GM18870 (cell line): Measurements from ENCODE around the gene TUBB.
"Not testable (repeated sequence)": the region's sequence is repeated elsewhere in the genome, so short reads cannot be mapped to it uniquely, and the experiment has no call there.

Experiments
- ATAC-seq: cut with Tn5 transposase; IDR thresholded peaks from one replicate; pipeline ENCODE4 v1.9.1; 2021; ENCODE audit warnings: moderate library complexity; ENCODE audit not compliant: unreplicated experiment

Gene TUBB

DNA sequence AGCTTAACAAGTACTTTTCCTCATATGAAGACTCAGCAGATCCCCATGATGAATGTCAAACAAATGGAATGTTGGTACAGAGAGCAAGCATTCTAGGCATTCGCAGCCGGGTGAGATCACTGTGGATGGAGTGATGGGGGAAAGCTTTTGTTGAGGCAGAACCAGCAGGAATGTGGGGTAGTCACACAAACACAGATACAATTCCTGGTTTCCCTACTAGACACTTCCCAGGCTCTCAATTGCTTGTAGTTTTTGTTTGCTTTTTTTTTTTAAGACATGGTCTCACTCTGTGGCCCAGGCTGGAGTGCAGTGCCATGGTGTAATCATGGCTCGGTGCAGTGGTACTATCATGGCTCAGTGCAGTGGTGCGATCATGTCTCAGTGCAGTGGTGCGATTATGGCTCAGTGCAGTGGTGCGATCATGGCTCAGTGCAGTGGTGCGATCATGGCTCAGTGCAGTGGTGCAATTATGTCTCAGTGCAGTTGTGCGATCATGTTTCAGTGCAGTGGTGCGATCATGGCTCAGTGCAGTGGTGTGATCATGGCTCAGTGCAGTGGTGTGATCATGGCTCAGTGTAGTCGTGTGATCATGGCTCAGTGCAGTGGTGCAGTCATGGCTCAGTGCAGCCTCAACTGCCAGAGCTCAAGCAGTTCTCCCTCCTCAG, 39.6 kb downstream of the TUBB start:
- ATAC-seq, result no peak

- ATAC-seq, result no peak
Observed at GRCh38 chr6:30760549-30760948, 40.4 kb downstream of the TUBB start.

- ATAC-seq, result no peak
Observed at GRCh38 chr6:30761791-30762429, 41.8 kb downstream of the TUBB start.

DNA sequence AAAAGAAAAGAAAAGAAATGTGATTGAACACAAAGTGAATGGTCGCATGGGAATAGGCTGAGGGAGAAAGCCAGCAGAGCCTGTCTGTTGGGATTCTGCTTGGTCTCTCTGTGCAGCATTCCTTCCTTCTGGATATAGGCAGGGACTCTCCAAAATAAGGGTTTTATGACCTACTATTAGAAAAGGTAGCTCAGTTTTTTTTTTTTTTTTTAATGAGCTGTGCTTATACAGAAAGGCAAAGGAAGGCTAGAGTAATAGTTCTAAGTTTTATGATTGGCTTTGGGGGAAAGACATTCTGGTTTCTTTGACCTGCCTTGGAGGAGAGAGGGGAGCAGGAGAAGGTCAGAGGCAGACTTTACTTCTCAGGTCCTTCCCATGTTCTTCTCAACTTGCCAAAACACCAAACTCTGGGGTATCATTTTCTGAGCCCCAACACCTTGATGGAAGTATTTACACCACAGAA, 43.0 kb downstream of the TUBB start:
- ATAC-seq, result no peak

DNA sequence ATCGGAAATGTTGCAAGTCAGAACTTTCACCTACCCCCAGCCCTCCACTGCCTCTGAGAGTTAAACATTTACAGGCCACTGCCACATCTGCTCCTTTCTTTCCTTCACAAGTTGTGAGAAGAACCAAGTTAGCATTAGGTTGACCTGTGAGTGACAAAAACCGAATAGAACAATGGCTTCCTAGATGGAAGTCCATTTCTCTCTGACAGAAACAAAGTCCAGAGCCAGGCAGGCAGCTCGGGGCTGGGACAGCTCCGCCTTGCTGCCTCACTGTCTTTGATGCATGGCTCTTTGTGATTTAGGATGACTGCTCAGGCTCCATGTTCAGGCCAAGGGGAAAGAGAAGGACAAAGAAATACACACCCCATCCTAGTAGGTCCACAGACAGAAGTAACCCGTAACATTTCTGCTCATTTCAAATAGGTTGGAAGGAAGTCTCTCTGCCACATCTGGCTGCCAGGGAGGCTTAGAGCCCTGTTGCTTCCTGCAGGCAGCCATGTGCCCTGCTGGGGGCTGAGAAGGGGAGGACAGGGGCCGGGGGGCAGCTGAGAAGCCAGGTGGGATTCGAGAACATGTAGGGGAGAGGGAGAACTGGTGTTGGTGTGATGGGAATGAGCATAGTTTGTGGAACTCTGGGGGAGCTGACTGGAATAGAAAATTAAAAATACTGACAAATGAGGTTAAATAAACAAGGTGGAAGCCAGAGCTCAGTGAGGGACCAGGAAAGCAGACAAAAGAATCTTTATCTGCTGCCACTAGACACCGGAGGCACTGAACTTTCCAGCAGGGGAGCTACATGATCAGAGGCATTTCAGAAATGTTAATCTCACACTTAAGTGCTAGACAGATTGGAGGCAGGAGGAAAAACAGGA, 43.7 kb downstream of the TUBB start:
- no peak for ATAC-seq

DNA sequence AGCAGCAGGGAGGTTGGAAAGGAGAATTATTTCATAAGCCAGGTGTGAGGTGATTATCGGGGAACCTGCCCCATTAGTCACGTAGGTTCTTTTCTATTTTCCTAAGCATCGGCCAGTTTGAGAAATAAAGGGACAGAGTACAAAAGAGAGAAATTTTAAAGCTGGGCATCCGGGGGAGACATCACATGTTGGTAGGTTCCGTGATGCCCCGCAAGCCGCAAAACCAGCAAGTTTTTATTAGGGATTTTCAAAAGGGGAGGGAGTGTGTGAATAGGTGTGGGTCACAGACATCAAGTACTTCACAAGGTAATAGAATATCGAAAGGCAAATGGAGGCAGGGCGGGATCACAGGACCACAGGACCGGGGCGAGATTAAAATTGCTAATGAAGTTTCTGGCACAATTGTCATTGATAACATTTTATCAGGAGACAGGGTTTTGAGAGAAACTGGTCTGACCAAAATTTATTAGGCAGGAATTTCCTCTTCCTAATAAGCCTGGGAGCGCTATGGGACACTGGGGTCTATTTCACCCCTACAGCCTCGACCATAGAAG, 44.4 kb downstream of the TUBB start:
- not testable (repeated sequence) for ATAC-seq

- not testable (repeated sequence) for ATAC-seq
Observed at GRCh38 chr6:30765495-30765894, 45.3 kb downstream of the TUBB start.

GRCh38 chr6:30766461-30767157, 46.5 kb downstream of the TUBB start:
- no peak for ATAC-seq

- ATAC-seq, result peak; percentile 46
Observed at GRCh38 chr6:30767158-30767943, 47.2 kb downstream of the TUBB start.

DNA sequence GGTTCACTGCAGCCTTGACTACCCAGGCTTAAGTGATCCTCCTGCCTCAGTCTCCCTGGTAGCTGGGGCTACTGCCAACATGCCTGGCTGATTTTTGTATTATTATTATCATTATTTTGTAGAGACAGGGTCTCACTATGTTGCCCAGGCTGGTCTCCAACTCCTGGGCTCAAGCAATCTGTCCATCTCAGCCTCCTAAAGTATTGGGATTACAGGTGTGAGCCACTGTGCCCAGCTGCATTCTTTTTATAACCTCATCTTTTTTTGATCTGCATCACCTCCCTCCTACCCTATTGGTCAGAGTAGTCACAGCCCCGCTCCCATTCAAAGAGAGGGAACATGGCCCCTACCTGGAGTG, 47.8 kb downstream of the TUBB start:
- no peak for ATAC-seq

- no peak for ATAC-seq
Observed at GRCh38 chr6:30768634-30769087, 48.5 kb downstream of the TUBB start.

GRCh38 chr6:30769088-30769852, 49.1 kb downstream of the TUBB start:
- no peak for ATAC-seq

DNA sequence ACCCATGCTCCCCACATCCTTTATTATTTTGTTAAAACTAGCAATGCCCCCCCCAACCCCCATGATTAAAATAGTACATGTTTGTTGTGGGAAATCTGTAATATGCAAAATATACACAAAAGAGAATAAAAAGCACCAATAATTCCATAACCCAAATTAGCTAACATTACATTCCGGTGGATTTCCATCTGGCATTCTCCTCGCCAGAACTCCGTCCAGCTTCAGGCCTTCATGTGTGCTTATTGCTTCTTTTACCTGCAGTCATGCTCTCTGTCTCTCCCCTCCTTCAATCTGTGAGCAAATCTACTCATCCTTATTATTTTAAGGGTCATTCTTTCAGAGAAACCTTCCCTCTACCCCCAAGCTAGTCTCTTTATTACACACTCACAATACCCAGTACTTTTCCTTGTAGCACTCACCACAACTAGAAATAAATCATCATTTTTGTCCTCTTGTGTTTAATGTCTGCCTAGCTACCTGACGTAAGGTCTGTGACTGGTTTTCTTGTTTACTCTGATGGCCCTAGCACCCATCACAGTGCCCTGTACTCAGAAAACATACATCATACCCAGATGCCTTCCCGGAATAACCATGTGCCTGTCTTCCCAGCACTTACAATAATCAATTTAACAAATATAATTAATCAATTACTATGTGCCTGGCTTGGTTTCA, 49.8 kb downstream of the TUBB start:
- no peak for ATAC-seq

- no peak for ATAC-seq
Observed at GRCh38 chr6:30770592-30770991, 50.4 kb downstream of the TUBB start.

DNA sequence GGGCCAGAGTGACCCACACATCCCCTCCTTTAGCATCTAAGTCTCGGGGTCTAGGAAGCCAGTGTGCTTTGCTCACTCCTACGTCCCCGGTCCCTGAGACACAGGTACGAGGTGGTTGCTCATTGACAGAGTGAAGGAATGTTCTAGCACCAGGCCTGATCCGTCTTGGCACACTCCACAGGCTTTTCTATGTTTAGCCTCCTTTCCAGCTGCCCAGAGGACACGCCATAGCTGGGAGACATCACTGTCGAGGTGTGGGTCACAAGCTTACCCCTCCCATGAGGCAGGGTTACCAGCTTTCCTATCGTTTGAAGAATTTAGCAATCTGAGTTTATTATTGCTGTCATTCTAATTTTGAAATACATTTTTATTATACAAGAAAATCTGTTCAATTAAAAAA, 54.5 kb downstream of the TUBB start:
- no peak for ATAC-seq
